Mucosa of gallbladder (tissue), 1 donor: ENCODE results near the gene ATP6V0B. TPM values are rescaled to one million over a fixed set of nuclear protein-coding genes. Genes with fewer than 3 reads are reported as not detected.

Source experiments
- DNase-seq: peaks from one replicate; pipeline ENCODE4 v3.0.0-alpha.2; 2020; ENCODE audit warnings: low spot score
- total RNA-seq: library from RNA; stranded (reverse); gene quantifications from one replicate; pipeline ENCODE4 v1.2.1, GENCODE V29; 2021
- donor health status: DM: no; HTN: no; CAD: no.

The ATP6V0B gene
- total RNA-seq, 1 donor from 2014 or later, result 138 TPM

DNA sequence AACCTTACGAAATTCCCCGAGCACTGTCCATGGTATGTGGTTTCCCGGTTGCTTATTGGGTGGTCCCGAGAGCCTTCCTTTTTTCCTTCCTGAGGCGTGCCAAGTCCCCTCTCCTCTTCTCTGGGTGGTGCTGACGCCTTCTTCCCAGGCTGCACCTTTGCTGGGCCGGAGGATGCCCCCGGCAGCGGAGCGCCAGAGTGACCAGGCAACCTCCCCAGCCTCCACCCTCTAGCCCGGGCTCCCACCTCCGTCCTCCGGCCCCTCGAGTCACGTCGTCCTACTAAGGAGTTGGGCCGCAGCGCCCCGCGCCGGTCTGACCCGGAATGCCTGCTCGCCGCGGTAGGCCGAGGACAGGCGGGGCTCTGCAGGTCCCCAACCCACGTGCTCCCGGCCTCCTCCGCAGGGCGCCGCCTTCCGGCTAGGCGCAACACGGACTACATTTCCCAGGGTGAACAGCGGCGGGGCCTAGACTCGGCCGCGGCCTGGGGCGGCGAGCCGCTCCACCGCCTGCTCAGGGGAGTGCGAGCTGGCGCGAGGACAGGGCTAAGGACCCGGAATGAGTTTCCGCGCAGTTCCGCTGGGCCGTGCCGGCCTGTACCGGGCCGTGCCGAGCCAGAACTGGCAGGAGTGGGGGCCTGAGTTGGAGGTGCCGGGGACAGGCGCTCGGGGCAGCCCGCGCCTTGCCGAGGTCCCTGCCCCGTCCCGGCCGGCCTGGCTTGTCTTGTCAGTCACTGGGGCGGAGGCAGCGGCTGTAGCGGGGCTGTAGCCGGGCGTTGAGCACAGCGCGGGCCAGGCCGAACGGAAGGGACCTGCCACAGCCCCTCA, 28.3 kb upstream of the ATP6V0B start, which contains the start of gene IPO13:
Gene IPO13, plus strand, starts transcription at position 715 of the 825 bp plus-strand sequence. CDS start 651 bp downstream, outside the sequence.
- DNase-seq, result peak; percentile 96

DNA sequence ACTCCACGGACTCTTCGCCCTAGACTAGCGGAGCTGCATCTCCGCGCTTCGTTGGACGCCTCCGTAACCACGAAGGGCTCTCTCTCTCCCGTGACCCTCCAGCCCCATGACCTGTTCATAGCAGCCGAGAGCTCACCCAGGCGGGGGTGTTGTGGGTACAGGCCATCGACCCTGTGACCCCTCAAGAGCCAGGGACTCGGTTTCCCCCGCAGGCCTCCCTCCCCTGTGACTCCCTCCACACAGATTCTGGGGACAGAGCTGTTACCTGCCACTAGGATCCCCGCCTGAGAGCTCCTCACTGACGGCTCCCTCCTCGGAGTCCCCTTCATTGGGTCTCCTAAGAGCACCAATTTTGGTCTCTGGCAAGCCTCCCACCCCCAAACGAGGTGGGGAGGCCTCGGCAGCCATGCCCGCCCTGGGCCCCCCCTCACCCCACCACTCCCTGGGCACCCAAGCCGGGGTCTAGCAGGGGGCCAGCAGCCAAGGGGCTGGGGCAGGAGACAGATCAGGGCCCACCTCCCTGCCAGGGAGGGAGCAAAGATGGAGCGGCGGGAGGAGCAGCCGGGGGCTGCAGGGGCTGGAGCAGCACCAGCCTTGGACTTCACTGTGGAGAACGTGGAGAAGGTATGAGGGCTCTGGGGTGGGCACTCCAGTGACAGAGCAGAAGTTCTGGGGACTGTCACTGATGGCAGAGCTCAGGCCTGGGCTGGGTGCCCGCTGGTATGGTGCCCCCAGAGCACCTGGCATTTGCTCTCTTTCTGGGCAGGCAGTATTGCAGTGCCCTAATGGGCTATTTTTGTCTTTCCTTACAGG, 27.5 kb upstream of the ATP6V0B start:
- DNase-seq, result no peak

DNA sequence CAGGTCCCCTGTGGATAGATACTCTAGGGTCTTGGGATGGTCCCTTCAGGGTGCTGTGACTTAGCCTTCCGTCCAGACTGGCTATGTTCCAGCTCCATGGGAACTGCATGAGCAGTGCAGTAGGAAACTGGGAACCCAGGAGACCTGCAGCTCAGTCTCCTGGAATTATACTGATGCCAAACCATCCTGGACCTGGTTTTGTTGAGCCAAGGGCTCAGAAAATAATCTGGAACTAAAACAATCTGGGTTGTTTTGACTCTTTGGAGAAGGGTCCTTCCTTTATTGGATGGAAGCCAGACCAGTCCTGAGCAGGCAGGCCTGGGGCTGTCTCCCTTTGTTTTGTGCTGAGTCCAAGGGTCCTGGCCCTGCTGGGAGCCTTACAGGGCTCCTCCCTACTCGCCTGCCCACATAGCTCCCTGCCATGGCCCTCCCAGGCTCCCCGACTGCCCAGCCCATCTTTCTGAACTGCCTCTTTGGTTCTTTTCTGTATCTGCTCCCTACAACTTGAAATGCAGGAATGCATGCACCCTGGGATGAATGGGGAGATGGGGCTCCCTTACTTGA, 26.8 kb upstream of the ATP6V0B start:
- DNase-seq, result no peak

DNA sequence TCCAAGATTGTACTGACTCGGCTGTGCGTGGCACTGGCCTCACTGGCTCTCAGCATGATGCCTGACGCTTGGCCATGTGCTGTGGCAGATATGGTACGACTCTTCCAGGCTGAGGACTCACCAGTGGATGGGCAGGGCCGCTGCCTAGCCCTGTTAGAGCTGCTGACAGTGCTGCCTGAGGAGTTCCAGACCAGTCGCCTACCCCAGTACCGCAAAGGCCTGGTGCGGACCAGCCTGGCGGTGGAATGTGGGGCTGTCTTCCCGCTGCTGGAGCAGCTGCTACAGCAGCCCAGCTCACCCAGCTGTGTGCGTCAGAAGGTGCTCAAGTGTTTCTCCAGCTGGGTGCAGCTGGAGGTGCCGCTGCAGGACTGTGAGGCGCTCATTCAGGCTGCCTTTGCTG, 25.1 kb upstream of the ATP6V0B start:
- peak; percentile 34 for DNase-seq

DNA sequence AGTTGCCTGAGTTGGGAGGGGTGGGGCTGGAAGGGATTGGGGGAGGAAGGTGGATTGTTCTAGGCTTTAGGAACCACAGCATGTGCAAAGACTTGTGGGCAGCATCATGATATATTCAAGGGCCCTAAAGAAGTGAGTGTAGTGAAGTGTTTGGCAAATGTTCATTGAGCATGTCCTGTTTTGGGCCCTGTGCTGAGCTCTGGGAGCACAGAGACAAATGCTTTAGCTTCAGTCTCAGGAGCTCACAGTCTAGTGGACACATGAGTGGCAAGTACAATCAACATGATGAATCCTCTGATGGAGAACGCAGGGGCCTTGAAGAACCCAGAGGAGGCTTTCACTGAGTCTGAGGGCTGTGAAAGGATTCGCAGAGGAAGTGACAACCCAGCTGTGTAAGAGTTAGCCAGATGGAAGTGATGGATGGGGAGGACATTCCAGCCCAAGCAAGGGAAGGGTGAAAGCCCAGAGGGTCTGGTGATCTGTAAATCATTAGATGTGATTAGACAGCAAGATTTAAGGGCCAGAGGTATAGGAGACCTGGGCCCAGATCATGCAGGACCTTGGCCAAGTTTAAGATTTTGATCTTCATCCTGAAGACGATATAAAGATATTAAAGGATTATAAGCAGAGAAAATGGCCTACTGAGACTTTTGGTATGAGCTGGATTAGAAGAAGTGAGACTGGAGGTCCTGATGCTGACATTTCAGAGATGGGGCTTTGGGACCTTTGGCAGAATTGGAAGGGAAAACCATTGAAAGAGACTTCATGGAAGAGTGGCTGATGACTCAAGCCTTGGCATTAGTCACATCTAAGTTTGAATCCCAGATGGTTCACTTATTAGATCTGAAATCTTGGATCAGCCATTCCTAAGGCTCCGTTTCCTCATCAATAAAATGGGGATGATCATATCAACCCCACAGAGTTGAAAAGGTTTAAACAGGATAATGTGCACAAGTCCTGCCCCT, 23.5 kb upstream of the ATP6V0B start:
- no peak for DNase-seq

DNA sequence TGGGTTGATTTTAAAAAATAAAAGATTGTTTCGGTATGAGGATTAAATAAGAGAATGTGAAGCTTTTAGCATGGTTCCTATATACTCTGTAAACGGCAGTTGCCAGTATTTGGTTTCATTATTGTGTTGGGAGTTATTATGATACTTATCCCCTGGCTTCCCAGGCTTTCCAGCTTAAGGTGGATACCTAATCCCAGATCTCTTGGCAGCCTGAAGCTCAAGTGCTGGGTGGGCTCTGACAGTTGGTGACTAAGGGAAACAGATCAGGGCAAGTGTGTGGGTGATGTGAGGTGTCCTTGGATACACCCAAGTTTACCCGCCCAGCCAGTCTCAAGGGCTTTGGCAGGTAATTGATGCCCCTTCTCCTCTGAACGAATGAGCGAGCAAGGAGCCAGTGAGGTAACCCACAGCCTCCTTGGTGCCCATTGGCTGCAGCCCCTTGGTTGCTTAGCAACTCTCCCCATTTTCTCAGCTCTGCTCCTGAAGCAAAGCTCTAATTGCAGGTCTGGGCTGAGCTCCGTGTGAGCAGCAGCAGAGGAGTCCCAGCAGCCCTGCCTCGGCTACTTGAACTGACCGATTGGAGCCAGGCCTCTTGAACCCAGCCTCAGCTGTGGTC, 21.9 kb upstream of the ATP6V0B start:
- no peak for DNase-seq

DNA sequence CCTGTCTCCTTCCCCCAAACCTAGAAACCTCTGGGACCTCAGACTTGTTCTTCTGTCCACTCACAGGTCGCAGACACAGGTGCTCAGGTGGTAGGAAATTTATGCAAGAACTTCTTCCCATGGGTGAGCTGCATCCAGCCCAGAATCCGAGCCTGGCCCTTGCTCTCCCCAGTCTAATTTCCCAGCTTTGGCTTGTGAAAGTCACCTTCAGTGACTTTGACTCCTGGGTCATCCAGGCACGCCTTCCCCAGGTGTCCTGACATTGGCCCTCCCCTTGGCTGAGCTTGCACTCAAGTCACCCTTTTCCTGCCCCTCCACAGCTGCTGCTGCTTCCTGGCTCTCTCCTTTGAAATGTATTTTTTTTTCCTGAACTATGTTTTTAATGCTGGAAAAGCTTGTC, 21.4 kb upstream of the ATP6V0B start:
- DNase-seq, result no peak

DNA sequence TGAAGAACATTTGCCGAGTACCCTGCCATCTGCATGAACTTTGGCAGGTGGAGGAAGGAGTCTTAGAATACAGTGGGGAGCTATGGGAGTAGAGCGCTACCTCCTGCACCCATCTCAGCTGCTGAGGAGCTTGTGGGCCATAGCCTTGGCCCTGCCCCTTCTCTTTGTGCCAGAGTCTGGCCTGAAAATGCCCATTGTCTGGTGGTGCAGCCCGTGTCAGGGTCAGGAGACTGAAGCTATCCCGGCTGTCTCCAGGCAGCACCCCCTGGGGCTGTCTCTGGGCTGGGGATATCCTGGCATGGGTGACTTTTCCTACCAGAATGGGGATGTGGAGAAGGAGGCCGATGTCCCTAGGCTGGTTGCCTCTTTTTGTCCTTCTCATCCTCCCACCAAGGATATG, 20.7 kb upstream of the ATP6V0B start:
- DNase-seq, result no peak

DNA sequence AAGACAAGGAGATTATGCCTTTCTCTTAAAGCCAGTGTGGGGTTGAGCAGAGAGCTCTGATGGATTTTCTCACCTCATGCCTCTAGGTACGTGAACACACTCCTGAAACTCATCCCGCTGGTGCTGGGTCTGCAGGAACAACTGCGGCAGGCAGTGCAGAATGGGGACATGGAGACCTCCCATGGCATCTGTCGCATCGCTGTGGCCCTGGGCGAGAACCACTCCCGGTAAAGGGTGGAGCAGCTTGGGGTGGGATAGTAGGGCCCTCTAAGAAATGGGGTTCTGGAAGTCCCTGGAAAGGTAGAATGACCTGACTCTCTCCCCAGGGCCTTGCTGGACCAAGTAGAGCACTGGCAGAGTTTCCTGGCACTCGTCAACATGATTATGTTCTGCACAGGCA, 18.5 kb upstream of the ATP6V0B start:
- no peak for DNase-seq

DNA sequence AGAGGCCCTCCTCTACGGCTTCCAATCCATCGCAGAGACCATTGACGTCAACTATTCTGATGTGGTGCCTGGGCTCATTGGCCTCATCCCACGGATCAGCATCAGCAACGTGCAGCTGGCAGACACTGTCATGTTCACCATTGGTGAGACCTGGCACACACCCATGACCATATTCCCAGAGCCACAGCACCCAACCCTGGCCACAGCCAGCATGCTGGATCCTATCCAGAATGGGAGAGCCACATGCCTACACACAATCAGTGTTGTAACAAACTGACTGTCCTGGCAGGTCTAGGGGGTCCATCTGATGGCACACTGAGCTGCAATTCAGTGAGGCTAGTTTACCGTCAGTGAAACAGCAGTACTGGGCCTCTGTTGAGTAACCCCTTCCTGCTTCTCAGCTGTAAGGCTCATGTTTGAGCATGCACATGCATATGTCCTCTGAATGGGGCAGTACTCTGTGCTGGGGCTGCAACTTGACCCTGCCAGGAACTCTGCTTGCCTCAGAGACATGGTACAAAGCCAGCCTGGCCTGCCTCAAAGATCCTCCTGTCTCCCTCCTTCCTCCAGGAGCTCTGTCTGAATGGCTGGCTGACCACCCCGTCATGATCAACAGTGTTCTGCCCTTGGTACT, 17.2 kb upstream of the ATP6V0B start:
- DNase-seq, result no peak

DNA sequence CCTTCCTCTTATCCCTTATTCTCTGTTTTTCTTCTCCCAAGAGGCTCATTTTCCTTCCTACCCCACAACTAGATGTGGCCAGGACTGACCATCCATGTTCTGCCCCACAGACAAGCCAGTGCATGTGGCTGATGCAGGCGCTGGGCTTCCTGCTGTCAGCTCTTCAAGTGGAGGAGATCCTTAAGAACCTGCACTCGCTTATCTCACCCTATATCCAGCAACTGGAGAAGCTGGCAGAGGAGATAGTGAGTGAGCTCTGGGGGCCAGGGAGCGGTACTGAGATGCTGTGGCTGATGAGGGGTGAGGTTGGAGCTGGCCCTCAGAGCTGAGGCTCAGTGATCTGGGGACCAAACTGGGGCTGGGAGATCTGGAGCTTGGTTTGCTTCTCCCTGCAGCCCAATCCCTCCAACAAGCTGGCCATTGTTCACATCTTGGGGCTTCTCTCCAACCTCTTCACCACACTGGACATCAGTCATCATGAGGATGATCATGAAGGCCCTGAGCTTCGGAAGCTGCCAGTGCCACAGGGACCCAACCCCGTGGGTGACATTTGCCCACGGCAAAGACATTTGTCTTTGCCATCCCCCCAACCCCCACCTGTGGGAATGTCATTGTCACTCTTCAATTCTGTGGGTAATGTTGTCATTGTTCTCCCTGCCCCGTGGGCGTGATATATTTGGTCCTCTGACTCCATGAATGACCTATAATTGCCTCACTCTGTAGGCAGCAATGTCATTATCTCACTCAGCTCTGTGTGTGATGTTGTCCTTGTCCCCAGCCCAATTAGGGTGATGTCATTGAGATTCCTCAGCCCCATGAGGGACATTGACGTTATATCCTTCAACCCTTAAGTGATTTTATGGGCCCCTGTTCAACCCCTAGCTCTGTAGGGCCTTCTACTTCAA, 16.2 kb upstream of the ATP6V0B start:
- DNase-seq, result no peak

DNA sequence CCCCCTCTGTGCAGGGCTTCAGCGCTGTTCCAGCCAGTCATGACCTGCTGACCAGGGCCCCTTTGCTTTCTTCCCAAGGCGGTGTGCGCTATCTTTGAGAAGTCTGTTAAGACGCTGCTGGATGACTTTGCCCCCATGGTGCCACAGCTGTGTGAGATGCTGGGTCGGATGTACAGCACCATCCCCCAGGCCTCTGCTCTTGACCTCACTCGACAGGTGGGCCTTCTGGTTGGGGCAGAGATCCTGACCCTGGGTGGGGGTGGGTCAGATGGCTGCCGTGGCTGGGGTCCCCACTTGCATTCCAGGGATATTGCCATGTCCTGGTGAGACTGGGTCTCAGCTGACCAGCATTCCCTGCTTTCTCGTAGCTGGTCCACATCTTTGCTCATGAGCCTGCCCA, 14.0 kb upstream of the ATP6V0B start:
- no peak for DNase-seq

DNA sequence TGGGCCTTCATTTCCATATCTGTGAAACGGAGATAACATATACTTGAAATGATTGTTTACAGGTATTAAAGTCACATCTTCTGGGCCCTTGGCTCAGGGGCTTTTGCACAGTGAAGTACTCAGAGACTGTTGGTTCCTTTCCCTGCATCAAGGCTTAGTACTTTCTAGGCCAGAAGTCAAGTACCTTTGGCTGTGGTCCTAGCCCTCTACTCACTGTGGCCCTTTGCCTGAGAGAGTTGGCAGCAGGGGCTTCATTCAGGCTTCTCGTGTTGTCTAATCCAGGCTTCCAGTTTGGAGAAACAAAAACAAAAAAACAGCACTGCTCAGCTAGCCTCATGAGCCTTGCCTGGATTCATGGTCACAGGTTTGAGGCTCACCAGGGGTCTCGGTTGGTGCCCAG, 13.1 kb upstream of the ATP6V0B start:
- DNase-seq, result no peak

DNA sequence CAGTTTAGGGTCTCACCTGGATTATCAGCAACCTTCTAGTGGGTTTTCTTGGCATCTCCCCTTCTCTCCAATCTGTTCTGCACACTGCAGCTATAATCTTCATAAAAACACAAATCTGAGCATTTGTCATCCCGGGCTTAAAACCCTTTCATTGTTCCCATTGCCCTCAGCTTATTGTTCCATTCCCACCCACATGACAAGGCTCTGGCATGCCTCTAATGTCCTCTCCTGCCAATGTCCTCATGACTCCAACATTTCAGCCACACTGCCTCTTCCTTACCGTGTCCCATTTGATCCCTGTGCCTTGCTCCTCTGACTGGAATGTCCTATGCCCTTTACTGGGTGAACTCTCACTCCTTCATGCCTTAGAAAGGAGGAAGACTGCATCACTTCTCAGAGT, 12.4 kb upstream of the ATP6V0B start:
- no peak for DNase-seq

DNA sequence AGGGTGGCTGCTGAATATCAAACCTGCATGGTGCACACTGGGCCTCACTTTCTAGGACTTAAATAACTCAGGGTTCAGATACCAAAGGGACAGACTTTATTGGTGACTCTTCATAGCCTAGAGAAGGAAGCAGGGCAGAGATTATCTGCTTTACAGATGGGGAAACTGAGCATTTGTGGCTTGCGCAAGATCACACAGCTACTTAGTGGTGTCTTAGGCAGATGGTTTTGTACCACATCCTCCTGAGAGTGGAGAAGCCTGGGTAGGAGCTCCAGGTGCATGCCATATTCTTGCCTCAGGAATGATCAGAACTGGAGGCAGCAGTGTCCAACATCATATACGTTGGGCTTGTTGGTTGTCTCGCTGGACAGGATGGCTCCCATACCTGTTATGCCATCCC, 11.8 kb upstream of the ATP6V0B start:
- no peak for DNase-seq

DNA sequence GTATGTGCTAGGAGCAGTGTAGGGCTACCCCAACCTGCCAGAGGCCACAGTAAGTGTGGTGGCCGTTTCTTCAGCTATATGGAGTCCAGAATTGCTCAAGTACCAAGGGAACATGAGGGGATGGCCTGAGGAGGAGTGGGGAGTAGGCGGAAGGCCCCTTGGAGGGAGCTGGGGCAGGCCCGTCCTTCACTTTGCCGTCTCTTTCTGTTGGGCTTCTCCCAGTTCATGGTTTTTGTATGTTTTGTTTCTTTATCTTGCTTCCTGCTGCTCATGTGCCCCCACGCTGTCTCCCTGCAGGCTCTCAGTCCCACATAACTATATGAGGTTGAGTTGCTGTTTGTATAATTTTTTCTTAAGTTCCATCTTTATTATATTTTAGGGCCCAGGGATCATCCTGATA, 10.9 kb upstream of the ATP6V0B start:
- no peak for DNase-seq

DNA sequence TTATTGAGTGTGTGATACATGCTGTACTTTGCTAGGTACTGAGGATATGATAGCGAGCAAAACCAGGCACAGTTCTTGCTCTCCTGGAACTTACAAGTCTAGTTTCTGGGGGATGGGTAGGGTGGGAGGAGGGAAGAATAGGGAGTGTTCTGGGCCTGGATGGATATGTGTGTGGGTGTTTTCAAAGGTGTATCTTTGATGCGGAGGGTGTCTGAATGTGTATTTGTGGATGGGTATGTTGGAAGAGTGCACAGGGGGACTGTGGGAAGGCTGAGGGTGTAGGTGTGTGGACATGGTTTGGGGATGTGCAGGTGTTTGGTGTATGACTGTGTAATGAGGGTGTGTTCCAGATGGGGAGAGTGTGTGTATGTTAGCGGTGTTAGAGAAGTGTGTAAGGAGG, 9.4 kb upstream of the ATP6V0B start:
- DNase-seq, result no peak

DNA sequence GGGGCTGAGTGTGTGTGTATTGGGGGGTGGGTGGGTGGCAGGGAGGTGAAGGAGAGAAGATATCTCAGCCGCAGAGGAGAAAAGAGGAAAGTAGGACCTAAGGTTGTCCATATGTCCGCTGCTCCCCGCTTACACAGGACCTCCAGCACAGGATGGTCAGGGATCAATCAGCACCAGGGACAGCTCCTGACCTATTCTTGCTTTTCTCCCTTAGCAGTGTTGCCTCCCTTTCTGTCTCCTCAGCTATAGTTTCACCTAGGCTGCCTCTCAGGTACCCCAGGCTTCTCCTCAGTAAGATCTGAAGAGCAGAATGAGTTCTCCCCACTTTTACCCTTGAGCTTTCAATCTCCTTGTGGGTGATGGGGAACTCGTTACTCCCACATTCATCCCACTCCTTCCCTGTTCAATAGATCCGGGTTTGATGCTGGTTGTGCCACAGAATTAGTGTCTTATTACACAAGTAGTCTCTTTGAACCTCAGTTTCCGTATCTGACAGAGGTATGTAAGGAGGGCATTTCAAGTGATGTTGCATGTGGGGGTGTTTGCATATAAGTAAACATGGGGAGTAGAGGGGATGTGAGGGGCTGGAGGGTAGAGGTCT, 6.3 kb upstream of the ATP6V0B start:
- DNase-seq, result no peak

DNA sequence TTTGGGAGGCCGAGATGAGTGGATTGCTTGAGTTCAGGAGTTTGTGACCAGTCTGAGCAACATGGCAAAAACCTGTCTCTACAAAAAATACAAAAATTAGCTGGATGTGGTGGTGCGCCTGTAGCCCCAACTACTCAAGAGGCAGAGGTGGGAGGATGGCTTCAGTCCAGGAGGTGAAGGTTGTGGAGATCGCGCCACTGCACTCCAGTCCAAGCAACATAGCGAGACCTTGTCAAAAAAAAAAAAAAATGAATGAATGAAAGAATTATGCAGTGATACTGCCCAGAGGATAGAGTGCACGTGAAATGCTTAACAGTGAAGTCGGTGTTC, 5.4 kb upstream of the ATP6V0B start:
- no peak for DNase-seq
